ENCODE measurements around the gene IAH1. TPM values are rescaled to one million over a fixed set of nuclear protein-coding genes. Genes with fewer than 3 reads are reported as not detected.

The IAH1 gene
- total and polyA plus RNA-seq, 2 experiments from 2014 or later: 12.7 to 33.7 TPM

DNA sequence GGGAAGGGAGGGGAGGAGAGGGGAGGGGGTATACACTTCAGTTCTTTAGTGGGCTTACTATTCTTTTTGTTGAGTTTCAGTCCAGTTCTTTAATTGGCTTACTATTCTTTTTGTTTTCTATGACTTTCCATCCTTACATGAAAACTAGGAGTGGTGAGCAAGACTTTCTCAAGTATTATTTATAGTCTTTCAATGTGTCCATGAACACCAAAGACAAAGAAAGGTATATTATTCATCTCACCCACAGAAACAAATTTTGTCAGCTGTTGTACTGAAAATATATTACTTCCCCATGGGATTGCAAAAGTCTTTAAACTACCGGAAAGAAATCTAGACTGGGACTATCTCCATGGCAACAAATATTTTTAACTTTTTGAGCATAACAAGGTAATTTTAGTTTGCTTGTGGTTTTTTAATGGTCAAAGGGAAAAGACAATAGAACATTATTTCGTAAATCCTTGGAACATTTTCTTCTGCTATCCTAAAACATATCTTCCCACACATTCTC lies 63.7 kb downstream of the IAH1 start:
- Mint-ChIP-seq H3K4me1 (no peaks in the 10 kb centered on the region; the same call in 2 of the 3 replicates), H3K4me3 (no peak overlapping the region), H3K9me3 (no peaks in the 10 kb centered on the region), H3K27ac (no peak overlapping the region), H3K36me3 (ENCODE audit: low read depth) (no peaks in the 10 kb centered on the region; the same call in 2 of the 3 replicates), H3K27me3 (ENCODE audit: insufficient read depth, low read depth, poor library complexity) (no peaks in the 10 kb centered on the region)
- Histone ChIP-seq H3K4me3 (no peak overlapping the region), H3F3A (replicated peaks; ENCODE audit: low read depth) (no peaks in the 10 kb centered on the region), H3K4me2 (no peak overlapping the region), H2AFZ (no peak overlapping the region), H3K36me3 (ENCODE audit: insufficient read depth) (no peaks in the 10 kb centered on the region), H4K20me1 (replicated peaks; ENCODE audit: insufficient read depth) (no peaks in the 10 kb centered on the region; the same call in 1 of the 2 replicates), H3K9me2 (ENCODE audit: insufficient read depth) (no peaks in the 10 kb centered on the region), H3K4me1 (ENCODE audit: insufficient read depth) (no peaks in the 10 kb centered on the region), H3K27me3 (ENCODE audit: insufficient read depth) (no peaks in the 10 kb centered on the region), H3K79me2 (replicated peaks; ENCODE audit: insufficient read depth) (peaks cover 17% of the 10 kb centered on the region; the same call in 1 of the 2 replicates), H3K27ac (ENCODE audit: low read depth) (no peak overlapping the region)
- DNase-seq (ENCODE audit: low spot score) (no peak), ATAC-seq (no peak)
- no peak for TF ChIP-seq EZH2phosphoT487 (IDR thresholded peaks at IDR 0.05; ENCODE audit: unreplicated experiment)
- TF ChIP-seq NANOG (IDR thresholded peaks at IDR 0.05; ENCODE audit: borderline replicate concordance): no peak
- no peak for TF ChIP-seq STAT1 (IDR thresholded peaks at IDR 0.05; ENCODE audit: unreplicated experiment)
- no peak for TF ChIP-seq ZNF462 (CRISPR knock-in tag; IDR thresholded peaks at IDR 0.05)
- TF ChIP-seq CREB1 (CRISPR knock-in tag; IDR thresholded peaks at IDR 0.05; ENCODE audit: low read depth): no peak
- no peak for TF ChIP-seq ZNF331 (CRISPR knock-in tag; IDR thresholded peaks at IDR 0.05; ENCODE audit: low read depth)
- TF ChIP-seq POLR2AphosphoS5 (IDR thresholded peaks at IDR 0.05; ENCODE audit: low read depth): no peak
- no peak for TF ChIP-seq JUNB (IDR thresholded peaks at IDR 0.05; ENCODE audit: unreplicated experiment)
- no peak for TF ChIP-seq EZH2 (IDR thresholded peaks at IDR 0.05; ENCODE audit: low read depth, unreplicated experiment)
- TF ChIP-seq REST (IDR thresholded peaks at IDR 0.05; ENCODE audit: unreplicated experiment): no peak
- TF ChIP-seq ZNF114 (CRISPR knock-in tag; IDR thresholded peaks at IDR 0.05): no peak
- TF ChIP-seq, protein P1, sequence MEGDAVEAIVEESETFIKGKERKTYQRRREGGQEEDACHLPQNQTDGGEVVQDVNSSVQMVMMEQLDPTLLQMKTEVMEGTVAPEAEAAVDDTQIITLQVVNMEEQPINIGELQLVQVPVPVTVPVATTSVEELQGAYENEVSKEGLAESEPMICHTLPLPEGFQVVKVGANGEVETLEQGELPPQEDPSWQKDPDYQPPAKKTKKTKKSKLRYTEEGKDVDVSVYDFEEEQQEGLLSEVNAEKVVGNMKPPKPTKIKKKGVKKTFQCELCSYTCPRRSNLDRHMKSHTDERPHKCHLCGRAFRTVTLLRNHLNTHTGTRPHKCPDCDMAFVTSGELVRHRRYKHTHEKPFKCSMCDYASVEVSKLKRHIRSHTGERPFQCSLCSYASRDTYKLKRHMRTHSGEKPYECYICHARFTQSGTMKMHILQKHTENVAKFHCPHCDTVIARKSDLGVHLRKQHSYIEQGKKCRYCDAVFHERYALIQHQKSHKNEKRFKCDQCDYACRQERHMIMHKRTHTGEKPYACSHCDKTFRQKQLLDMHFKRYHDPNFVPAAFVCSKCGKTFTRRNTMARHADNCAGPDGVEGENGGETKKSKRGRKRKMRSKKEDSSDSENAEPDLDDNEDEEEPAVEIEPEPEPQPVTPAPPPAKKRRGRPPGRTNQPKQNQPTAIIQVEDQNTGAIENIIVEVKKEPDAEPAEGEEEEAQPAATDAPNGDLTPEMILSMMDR (conservative IDR thresholded peaks at IDR 0.05; ENCODE audit: low read depth in 2 of 2): no peak
- TF ChIP-seq, protein P2, sequence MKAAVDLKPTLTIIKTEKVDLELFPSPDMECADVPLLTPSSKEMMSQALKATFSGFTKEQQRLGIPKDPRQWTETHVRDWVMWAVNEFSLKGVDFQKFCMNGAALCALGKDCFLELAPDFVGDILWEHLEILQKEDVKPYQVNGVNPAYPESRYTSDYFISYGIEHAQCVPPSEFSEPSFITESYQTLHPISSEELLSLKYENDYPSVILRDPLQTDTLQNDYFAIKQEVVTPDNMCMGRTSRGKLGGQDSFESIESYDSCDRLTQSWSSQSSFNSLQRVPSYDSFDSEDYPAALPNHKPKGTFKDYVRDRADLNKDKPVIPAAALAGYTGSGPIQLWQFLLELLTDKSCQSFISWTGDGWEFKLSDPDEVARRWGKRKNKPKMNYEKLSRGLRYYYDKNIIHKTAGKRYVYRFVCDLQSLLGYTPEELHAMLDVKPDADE (IDR thresholded peaks at IDR 0.05): no peak
